ENCODE data around the gene NPW.
"Not testable (repeated sequence)": the region's sequence is repeated elsewhere in the genome, so short reads cannot be mapped to it uniquely, and the experiment has no call there.

Gene NPW

GRCh38 chr16:2023092-2024031 lies 3.8 kb downstream of the NPW start:
- DNase-seq: peak; percentile 97

DNA sequence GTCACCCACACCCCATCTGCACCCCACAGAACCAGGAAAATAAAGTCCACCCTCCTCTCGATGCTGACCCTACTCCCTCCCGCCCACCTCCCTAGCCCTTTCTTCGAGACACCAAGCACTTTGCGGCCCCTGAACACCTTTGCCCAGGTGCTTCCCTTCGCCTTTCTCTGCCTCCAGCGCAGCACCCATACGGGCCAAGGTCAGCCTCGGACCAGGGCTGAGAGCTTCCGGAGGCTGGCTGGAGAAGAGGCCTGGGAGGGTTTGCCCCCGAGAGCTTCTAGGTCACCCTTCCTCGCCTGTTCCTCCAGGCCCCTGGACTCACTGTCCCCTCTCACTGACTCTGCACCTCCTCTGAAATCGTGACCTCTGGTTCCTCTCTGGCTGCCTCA lies 4.4 kb downstream of the NPW start:
- no peak for DNase-seq

- no peak for DNase-seq
Measured at GRCh38 chr16:2025251-2025650, 5.7 kb downstream of the NPW start.

DNA sequence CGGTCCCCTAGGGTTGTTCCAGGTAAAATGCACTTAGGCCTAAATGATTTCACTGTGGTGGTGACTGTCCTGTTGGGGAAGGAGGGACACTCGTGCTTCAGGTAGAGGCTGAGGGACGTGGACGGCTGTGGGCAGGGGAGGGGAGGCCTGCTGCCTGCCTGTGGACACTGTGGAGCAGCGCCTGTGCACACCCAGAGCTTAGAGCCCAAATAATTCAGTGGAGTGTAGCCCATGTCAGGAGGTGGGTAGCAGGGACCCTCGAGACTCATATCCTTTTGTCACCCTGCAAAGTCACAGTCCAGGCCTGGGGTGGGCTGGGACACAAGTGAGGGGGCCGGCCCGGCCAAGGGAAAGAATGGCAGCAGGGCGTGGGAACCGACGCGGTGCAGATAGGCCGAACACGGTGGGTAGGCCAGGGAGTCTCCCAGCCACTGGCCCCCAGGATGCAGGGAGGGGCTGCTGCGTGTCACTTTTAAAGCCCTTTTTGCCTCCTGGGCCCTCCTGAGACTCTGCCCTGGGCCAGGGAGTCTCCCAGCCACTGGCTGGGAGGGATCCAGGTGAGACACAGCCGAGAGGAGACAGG lies 6.4 kb downstream of the NPW start:
- DNase-seq: no peak

DNA sequence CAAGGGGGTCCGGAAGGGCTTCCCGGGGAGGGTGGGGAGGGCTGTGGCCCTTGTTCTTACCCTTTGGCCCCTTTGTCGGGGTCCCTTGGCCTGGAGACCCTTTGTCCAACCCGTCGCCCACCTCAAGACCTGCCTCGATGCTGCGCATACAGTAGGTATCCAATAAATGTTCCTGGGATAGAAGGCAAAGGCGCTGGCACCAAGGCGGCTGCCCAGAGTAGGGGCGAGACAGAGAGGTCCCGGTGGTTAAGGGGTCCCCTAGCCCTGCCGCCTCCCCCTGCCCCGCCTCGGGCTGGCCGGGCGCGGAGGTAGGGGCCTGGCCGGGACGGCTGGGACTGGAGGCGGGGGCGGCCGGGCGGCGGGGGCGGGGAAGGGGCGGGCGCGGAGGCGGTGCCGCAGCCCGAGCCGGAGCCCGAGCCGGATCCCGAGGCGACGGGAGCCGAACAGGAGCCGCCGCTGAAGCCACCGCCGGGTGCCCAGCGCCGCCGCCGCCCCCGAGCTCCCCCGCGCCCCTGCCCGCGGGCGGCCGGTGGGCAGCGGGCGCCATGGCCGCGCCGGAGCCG lies 7.0 kb downstream of the NPW start, which contains the start of gene NHERF2:
Gene NHERF2, plus strand, starts transcription at position 442 of the 563 bp plus-strand sequence. Its CDS starts 104 bp downstream, at position 546.
- DNase-seq: no peak

GRCh38 chr16:2027024-2028010 lies 7.7 kb downstream of the NPW start:
- DNase-seq: peak in 1 of 2 experiments; percentile 21

- no peak for DNase-seq
Measured at GRCh38 chr16:2028146-2028545, 8.6 kb downstream of the NPW start.

GRCh38 chr16:2028620-2029220 lies 9.1 kb downstream of the NPW start:
- no peak for DNase-seq

- no peak for DNase-seq
Measured at GRCh38 chr16:2029350-2029749, 9.8 kb downstream of the NPW start.

- no peak for DNase-seq
Measured at GRCh38 chr16:2030036-2030435, 10.5 kb downstream of the NPW start.

GRCh38 chr16:2031081-2031577 lies 11.5 kb downstream of the NPW start:
- no peak for DNase-seq

GRCh38 chr16:2032285-2033056 lies 12.9 kb downstream of the NPW start:
- no peak for DNase-seq

- no peak for DNase-seq
Measured at GRCh38 chr16:2033057-2033908, 13.7 kb downstream of the NPW start.

DNA sequence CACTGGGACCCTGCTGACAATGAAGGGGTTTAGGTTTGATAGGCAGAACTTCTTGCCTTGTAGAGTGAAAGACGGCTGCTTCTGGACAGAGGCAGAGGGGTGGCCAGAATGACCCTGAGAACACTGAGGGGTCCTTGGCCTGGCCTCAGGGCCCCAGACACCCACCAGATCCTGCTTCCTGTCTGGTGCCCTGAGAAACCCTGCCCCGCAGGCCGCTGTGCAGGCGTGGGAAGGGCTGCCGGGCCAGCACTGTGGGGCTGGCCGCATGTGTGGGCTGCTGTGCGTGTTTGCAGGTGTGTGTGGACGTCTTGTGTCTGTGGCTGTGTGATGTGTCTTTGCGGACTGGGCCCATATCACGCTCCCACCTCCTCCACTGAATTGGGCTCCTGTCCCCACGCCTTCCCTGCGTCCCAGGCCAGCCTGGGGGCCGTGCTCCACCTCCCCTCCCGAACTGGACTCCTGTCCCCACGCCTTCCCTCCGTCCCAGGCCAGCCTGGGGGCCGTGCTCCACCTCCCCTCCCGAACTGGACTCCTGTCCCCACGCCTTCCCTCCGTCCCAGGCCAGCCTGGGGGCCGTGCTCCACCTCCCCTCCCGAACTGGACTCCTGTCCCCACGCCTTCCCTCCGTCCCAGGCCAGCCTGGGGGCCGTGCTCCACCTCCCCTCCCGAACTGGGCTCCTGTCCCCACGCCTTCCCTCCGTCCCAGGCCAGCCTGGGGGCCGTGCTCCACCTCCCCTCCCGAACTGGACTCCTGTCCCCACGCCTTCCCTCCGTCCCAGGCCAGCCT lies 14.5 kb downstream of the NPW start:
- not testable (repeated sequence) for DNase-seq

DNA sequence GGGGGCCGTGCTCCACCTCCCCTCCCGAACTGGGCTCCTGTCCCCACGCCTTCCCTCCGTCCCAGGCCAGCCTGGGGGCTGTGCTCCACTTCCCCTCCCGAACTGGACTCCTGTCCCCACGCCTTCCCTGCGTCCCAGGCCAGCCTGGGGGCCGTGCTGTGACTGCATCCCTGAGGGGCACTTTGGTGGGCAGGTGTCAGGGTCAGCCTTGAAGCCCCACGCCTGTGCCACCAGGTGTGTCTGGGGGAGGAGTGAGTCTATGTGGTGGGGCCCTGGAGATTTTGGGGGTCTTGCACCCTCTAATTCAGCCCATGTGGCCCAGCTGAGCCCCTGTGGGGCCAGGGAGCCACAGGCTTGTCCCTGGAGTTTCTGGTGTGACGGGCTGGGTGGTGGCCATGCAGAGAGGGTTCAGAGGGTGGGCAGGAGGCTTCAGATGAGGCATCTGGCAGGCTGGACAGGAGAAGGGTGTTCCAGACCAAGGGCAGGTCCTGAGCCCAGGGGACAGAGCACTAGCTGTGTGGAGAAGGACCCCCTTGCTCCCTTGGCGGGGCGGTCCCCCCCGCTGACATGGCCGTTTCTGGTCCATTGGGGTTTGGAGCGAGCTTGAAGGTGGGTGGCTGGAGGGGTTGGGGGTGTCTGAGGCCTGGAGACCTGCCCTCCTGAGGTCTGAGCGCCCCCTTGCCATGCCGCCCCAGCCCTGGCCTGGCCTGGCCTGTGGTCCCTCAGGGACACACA lies 15.3 kb downstream of the NPW start:
- no peak for DNase-seq

GRCh38 chr16:2035431-2036199 lies 16.0 kb downstream of the NPW start:
- DNase-seq: no peak

GRCh38 chr16:2036200-2036966 lies 16.8 kb downstream of the NPW start:
- no peak for DNase-seq

Measured in activated CD4-positive, alpha-beta T cell treated with anti-CD3 and anti-CD28 coated beads, Interleukin-2, amount 50 U/mL, for 48 hours (primary cell).